HK-2 (cell line): ENCODE measurements around the gene UVSSA.
"Not testable (repeated sequence)": the region's sequence is repeated elsewhere in the genome, so short reads cannot be mapped to it uniquely, and the experiment has no call there.

Experiments used
- DNase-seq: peaks from one replicate; pipeline ENCODE4 v3.0.0-alpha.2; 2018; ENCODE audit not compliant: unreplicated experiment

Gene UVSSA

DNA sequence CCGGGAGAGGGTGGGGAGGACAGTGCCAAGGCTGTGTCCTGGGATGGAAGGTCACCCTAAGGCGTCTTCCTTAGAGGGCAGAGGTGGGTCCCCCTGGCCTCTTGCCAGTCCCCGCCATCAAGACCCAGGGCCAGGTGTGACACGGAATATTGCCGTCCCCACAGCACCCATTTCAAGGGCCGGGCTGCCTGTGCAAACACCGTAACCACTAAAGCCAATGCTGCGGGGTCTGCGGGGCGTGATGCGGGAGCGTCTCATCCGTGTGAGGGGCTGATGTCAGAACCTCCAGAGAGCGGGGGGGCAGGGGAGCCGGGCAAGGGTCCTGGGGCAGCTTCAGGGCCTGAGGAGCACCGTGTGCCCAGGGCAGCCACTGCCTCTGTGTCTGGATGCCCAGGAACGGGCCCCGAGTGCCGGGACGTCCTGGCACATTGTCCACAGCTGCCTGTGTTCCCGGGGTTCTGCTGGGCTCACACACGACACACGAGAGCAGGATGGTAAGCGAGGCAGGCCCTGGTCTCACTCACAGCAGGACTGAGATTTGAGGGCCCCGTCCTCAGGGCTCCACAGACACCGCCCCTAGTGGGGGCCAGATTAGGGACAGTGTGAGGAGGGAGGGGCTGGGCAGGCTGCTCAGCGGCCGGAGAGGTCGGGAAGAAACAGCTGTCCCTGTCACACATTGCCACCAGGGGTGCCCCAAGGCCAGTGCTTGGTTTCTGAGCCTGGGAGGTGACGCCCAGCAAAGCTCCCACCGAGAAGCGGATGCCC, 30.0 kb downstream of the UVSSA start:
- DNase-seq = no peak

DNA sequence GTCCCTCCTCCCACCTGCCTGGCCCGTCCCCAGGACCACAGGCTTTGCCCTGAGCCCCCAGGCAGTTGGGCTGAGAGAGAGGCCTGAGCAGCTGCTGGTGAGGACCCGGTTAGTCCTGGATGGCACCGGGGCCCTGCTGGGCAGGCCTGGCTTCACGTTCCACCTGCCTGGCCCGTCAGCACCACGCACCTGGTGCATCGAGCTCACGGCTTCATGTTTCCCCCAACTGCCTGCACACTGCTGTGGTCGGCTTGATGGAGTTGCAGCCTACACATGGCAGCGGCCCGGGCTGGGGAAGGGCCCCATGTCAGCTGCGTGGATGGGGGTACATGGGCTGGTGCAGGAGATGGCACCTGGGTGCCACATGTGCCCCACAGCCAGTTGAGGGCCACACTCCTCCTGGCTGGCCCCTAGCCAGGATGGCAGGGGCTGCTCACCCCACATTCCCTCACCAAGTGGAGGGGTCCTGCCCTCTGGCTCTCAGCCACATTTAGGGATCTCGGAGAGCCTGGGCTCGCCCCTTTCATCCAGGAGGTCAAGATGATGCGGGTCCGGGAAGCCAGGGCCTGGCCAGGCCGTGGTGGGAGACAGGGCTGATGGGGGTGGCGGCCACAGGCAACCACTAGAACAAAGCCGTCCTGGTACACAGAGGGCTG, 30.7 kb downstream of the UVSSA start:
- no peak for DNase-seq

DNA sequence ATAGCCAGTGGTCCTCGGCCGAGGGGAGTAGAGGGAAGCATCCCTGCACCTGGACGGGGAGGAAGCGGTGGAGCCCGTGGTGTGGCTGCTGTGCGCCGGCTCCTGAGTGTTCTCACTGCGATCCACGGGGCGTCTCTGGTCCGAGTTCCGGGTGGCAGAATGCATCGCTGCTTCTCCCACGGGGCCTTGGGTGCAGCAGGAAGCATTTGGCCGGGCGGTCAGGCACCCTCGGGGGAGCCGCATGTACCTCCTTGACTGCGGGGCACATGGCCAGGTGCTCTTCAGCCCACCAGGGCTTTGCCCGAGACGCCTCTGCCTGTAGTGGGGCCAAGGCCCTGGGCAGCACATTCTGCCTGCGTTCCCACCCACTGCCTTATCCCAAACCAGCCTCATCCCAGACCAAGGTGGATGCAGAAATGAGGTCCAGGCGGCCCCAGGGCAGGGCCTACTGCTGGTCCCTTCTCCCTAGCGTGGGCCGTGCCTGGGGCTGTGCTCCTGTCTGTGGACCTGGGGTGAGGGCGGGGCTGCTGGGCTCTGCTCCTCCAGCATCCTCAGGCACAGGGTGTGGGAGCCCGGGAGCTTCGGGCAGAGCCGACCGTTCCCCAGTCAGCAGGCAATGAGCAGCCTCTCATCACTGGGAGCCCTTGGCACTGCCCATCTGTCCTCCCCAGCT, 31.7 kb downstream of the UVSSA start:
- no peak for DNase-seq

DNA sequence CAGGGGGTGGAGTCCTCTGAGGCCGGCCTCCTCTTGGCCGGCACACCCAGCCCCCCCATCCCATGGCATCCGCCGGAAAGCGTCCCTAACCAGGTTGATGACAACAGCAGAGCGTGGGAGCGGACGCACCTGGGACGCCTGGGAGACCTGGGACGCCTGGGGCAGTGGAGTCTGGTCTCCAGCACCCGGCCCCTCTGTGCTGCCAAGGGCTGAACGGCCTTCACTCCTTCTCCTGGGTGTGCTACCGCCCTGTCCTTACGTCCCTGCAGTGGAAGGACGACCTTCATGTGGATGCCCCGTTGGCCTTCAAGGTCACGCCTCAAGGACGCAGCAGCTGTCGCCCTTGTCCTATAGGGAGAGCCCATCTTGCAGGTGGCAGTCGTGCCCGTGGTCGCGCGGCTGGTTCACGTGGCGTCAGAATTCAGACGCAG, 32.4 kb downstream of the UVSSA start:
- DNase-seq = no peak

DNA sequence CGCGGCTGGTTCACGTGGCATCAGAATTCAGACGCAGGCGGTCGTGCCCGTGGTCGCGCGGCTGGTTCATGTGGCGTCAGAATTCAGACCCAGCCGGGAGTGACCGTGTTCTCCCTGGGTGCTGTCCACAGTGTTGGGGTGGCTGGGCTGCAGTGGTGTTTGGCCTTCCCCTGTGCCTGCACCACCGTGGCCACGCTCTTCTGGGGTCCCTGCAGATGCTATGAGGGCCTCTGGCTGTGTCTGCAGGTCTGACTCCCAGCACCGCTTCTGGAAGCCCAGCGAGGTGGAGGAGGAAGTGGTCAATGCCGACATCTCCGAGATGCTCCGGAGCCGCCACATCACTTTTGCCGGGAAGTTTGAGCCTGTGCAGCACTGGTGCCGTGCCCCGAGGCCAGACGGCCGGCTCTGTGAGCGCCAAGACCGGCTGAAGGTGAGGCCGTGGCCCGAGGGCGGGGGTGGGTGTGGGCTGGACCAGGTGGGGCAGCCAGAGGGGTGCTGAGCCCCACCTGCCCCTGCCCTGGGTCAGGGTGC, 32.9 kb downstream of the UVSSA start:
- DNase-seq = no peak

DNA sequence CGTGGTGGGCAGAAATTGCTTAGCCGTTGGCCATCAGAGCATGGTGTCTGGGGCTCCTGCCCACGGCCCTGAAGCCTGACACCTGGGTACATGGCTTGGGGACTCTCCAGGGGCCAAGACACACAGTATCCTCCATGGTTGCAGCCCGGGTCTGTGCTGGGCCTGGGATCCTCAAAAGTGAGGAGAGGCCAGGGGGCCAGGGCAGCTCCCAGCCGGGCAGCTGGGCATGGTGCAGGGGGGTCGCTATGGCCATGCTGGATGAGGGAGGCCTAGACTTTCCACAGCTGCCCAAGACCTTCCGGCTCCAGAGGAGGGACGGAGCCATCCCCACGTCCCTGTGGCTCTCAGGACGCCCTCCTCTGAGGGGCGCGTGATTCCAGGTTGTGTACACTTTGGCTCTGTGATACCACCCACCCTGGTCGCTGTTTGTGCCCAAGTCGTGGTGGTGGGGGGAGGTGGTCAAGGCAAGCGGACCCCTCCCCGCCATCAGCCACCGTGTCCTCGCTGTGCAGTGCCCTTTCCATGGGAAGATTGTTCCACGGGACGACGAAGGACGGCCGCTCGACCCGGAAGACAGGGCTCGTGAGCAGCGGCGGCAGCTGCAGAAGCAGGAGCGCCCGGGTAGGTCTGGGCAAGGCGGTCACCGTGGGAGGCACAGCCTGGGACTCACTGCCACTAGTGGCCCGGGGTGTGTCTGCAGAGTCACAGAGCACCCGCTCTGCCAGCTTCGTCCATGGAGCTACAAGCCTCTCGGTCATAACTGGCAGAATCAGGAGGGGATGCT, 33.6 kb downstream of the UVSSA start:
- DNase-seq = no peak

DNA sequence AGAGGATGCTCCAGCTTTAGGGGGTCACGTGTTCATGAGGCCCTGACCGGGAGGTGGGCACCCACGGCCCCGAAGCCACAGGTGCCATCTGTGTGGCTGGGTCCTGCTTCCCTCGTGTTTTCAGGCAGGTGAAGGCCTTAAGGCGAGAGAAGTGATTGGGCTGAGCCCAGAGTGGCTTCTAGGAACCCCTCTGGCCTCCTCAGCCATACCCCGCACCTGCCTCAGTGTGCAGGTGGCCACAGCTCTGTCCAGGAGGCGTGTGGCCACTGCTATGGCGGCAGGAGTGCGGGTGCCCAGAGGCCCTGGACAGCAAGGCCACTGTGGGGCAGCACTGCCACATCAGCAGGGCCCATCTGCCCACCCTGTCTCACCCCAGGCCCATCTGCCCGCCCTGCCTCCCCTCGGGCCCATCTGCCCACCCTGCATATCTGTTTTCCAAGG, 34.2 kb downstream of the UVSSA start:
- no peak for DNase-seq

DNA sequence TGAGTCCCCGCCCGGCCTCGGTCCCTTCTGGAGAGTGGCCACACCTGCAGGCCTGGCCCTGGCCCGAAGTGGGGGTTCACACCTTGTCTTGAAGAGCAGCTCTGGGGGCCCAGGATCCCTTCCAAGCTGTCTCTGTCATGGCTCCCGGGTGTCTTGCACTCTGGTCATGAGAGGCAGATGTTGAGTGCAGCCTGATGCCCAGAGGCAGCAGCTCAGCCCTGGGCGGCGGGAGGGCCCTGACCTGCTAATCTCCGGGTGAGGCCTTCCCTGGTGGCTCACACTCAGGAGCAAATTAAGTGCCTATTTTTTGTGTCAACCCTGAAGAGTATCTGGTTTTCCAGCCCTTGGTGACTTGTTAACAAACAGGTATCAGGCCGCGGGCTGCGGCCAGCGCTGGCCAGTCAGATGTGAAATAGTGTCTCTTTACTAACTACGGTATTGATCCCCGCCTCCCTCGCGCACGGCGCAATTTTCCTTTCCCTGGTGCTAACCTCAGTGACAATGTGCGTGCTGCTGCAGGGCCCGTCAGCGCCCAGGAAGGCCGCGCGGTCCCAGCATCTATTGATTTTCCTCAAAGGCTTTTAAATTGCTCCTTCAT, 35.0 kb downstream of the UVSSA start:
- DNase-seq = no peak

DNA sequence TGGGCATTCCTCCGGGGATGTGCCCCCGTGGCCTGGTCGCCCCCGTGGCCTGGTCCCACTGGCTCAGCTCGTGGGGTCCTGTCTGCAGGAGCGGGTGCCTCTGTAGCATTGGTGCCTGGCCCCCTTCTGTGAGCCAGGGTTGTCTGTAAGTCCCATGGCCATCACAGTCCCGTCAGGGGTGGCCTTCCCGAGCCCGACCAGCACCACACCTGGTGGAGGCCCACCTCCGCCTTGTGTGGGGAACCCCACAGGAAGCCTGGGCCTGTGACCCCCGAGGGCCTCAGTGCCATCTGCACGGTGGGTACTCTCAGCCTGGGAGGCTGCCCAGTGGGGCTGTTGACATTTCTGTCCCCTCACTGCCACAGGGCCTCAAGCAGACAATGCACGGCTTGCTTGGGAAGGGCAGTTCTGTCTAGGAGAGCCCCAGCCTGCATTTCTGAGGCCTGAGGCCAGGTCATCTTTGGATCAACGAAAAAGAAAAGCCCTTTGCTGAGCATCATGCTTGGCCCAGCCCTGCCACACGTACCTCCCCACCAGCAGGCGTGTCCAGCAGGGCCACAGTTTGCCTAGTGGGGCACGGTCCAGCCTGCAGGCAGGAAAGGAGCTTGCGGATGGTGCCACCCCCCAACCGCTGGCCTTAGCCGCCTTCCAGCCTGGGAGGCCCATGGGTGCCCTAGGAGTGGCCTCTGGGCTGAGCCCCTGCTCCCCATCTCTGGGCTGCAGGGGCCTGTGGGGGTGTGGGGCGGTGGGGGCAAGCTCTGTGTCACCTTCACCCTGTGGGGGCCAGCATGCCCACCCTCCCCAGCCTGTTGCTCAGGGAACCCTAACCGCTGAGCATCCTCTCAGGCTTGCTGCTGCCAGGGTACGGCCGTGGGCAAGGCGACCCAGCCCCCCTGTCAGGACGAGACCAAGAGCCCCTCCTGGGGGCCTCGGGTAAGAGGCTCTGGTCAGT, 36.0 kb downstream of the UVSSA start:
- DNase-seq = no peak

DNA sequence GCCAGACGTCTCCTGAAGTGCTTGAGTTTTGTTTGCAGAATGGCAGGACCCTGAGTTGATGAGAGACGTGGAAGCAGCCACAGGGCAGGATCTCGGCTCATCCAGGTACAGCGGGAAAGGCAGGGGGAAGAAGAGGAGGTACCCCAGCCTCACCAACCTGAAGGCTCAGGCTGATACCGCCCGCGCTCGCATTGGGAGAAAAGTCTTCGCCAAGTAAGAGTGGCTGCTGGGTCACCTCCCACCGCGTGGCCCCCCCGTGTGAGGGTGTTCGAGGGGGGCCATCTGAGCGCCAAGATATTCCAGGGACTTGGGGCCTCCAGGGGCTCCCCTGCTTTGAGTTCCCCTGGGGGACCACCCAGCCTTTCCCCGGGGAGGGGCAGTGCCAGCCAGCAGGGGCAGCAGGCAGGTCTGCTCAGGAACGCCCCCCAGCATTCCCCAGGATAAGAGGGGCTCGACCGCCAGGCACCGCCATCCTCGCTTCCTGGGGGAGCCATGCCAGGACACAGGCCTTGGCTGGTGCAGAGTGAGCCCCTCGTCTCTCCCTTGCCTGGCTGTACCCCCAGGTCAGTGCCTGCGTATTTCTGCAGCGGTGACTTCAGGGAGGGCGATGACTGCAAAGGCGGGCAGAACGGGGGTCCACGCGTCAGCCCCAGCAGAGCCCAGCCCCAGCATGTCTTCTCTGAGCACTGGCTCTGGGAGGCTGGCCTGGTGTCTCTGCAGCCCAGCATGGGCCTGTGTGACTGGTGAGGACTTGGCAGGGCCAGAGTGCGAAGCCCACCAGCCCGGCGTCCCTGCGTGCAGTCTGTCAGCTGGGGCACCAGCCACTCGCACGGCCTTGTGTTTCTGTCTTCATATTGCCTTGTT, 37.0 kb downstream of the UVSSA start:
- no peak for DNase-seq

DNA sequence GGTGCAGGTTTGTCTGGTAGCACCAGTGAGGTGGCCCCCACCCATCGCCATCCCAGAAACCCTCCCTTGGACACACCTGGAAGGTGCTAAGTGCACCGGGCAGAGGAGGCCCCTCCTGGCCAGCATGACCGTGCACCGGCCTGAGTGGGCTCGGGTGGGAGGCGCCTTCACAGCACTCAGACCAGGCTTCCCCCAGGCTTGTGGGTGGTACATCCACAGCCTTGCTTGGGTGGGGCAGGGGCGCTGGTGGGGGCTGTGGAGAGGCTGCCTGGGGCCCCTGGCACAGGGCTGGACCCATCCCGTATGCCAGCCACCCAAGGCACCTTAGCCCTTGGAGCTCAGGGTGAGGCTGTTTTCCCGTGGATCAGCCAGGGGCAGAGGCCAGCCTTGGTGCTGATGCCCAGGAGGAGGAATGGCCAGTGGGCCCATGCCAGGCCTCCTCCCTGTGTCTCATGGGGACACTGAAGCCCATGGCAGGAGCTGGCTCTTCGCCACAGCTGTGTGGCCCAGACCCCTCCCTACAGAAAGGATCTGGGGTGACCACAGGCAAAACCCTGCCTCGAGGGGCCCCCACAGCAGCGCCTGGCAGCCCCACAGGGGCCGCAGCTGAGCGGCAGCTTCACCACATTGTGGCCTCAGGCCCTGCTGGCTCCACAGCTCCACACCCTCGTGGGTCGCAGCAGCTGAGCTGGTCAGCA, 37.8 kb downstream of the UVSSA start:
- no peak for DNase-seq

DNA sequence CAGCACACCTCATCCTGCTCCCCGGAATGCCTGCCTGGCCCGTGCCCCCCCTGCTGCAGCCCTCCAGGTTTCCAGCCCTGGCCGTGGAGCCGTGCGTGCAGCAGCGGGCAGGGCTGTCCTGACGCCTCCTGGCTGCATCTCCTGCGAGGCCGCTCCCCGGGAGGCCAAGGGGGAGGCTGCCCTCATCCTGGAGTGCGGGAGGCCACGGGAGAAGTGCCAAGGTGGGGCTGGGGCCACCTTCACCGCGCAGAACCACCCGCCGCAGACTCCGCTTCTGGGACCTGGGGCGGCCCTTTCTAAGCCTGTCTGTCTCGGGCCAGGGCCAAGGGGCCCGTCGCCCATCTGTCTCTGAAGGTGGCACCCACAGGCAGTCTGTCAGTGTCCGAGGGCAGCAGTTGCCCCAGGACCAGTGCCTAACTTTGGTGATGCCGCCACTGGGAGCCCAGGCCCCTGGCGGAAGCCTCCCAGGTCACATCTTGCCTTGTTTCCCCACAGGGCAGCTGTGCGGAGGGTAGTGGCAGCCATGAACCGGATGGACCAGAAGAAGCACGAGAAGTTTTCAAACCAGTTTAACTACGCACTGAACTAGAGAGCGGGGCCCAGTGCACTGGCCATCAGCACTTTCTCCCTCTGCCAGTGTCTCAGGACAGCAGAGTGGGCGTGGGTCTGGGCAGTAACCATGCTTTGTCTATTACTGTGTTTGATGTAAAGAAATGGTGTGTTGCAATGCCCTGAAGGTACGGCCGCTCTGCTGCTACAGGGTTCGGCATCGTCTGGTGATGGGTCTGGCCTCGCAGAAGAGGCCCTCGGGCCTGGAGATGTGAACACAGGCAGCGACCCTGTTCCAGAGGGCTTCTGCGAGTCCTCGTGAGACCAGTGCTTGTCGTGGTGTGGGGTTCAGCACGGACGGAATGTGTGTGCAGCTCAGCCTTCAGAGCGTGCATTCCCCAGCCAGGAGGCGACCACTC, 38.6 kb downstream of the UVSSA start:
- DNase-seq = no peak

DNA sequence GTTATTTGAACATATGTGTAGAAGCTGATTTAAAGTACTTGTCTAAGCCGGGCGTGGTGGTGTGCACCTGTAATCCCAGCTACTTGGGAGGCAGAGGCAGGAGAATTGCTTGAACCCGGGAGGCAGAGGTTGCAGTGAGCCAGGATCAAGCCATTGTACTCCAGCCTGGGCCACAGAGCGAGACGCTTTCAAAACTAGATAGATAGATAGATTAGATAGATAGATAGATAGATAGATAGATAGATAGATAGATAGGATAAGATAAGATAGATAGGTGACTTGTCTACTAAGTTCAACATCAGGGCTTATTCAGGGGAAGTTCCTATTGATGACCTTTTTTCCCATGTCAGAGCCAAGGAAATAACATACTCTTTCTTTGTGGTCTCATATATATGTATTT, 46.4 kb downstream of the UVSSA start:
- not testable (repeated sequence) for DNase-seq

DNA sequence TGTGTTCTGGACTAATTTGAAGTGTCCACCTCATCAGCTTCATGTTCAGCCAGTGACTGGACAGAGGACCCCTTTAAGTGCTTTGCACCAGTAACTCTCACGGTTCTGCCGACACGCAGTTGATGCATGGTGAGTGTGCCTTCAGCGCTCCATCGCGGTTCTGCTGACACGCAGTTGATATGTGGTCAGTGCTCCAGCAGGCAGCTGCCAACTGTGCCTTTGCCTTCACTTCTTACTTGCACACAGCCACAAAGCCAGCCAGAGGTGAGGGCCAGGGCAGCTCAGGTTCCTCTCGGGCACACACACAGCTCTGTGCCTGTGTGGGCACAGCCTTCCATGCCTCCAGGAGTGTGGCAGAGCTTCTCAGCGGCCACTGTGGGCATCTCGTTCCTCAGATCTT, 46.9 kb downstream of the UVSSA start:
- no peak for DNase-seq

DNA sequence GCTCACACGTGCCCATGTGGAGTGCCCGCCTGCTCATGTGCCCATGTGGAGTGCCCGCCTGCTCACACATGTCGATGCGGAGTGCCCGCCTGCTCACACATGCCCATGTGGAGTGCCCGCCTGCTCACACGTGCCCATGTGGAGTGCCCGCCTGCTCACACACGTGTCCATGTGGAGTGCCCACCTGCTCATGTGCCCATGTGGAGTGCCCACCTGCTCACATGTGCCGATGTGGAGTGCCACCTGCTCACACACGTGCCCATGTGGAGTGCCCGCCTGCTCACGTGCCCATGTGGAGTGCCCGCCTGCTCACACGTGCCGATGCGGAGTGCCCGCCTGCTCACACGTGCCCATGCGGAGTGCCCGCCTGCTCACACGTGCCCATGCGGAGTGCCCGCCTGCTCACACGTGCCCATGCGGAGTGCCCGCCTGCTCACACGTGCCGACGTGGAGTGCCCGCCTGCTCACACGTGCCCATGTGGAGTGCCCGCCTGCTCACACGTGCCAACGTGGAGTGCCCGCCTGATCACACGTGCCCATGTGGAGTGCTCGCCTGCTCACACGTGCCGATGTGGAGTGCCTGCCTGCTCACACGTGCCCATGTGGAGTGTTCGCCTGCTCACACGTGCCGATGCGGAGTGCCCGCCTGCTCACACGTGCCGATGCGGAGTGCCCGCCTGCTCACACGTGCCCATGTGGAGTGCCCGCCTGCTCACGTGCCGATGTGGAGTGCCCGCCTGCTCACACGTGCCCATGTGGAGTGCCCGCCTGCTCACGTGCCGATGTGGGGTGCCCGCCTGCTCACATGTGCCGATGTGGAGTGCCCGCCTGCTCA, 47.8 kb downstream of the UVSSA start:
- DNase-seq = not testable (repeated sequence)

DNA sequence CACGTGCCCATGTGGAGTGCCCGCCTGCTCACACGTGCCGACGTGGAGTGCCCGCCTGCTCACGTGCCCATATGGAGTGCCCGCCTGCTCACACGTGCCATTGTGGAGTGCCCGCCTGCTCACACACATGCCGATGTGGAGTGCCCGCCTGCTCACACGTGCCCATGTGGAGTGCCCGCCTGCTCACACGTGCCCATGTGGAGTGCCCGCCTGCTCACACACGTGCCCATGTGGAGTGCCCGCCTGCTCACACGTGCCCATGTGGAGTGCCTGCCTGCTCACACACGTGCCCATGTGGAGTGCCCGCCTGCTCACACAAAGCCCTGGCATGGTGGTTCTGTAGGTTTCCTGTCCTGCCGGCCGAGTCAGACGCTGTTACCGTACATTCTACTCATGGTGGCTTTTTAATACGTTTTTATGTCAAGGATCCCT, 48.4 kb downstream of the UVSSA start:
- DNase-seq = not testable (repeated sequence)
